Activated T-helper 1 cell treated with anti-CD3 and anti-CD28 coated beads, Interleukin-12 subunit alpha, Interleukin-12 subunit beta, Interleukin-2, Interleukin-4 antibody, amounts not matched to agents 30 ng/mL and 10 ng/mL and 1 ng/mL, durations not matched to agents 14 hours and 24 hours and 36 hours (primary cell): Measurements from ENCODE around the gene HDAC4. TPM values are rescaled to one million over a fixed set of nuclear protein-coding genes. Genes with fewer than 3 reads are reported as not detected.

Source experiments
- DNase-seq: peaks from one replicate; pipeline ENCODE4 v3.0.0; 2021; ENCODE audit warnings: low spot score
- H3K27ac Mint-ChIP-seq: one replicate; pipeline ENCODE4 v1.8.0; 2021; ENCODE audit warnings: mild to moderate bottlenecking, mixed read lengths
- H3K27me3 Mint-ChIP-seq: one replicate; pipeline ENCODE4 v1.8.0; 2022; ENCODE audit warnings: mild to moderate bottlenecking, moderate library complexity, mixed read lengths; ENCODE audit not compliant: insufficient read depth
- H3K36me3 Mint-ChIP-seq: one replicate; pipeline ENCODE4 v1.8.0; 2021; ENCODE audit warnings: low read depth, mixed read lengths
- H3K4me1 Mint-ChIP-seq: one replicate; pipeline ENCODE4 v1.8.0; 2021; ENCODE audit warnings: low read depth, mixed read lengths
- H3K4me3 Mint-ChIP-seq: one replicate; pipeline ENCODE4 v1.8.0; 2021; ENCODE audit warnings: mild to moderate bottlenecking, moderate library complexity, mixed read lengths
- H3K9me3 Mint-ChIP-seq: one replicate; pipeline ENCODE4 v1.8.0; 2021; ENCODE audit warnings: mixed read lengths
- intact Hi-C: fragments of 100-400 bp; cut with micrococcal nuclease; formaldehyde crosslinking; loops from one replicate; pipeline ENCODE4 v1.15.1; 2024
- total RNA-seq: library from RNA; stranded (reverse); gene quantifications from 2 replicates; pipeline ENCODE4 v1.2.3, GENCODE V29; 2022

HDAC4 gene
- total RNA-seq, 1 donor from 2014 or later, result 41.3 TPM

GRCh38 chr2:239267288-239267951, 133.4 kb downstream of the HDAC4 start:
- DNase-seq, result peak; percentile 92
- Mint-ChIP-seq H3K27ac (peak overlapping the region; percentile 89), H3K9me3 (no peaks in the 10 kb centered on the region), H3K4me1 (peaks cover 83% of the 10 kb centered on the region), H3K36me3 (peaks cover 8% of the 10 kb centered on the region), H3K27me3 (peaks cover 7% of the 10 kb centered on the region), H3K4me3 (peak overlapping the region; percentile 84)
- intact Hi-C loops, result loop anchor here (1.0 to 10.0 kb wide), 9 partner anchors 8 to 867 kb away; partner anchors contain the start of genes COPS9 and HDAC4

- H3K27me3 Mint-ChIP-seq, result peaks cover 6% of the 10 kb centered on the region
- peaks cover 9% of the 10 kb centered on the region for H3K36me3 Mint-ChIP-seq
- intact Hi-C loops, result loop anchor here (1.0 to 10.0 kb wide), 9 partner anchors 8 to 868 kb away; partner anchors contain the start of genes COPS9 and HDAC4
- peaks cover 82% of the 10 kb centered on the region for H3K4me1 Mint-ChIP-seq
- H3K9me3 Mint-ChIP-seq, result no peaks in the 10 kb centered on the region
- peak overlapping the region; percentile 89 for H3K27ac Mint-ChIP-seq
- peak overlapping the region; percentile 84 for H3K4me3 Mint-ChIP-seq
- no peak for DNase-seq
Measured at GRCh38 chr2:239266779-239267287, 134.0 kb downstream of the HDAC4 start.

- peaks cover 6% of the 10 kb centered on the region for H3K27me3 Mint-ChIP-seq
Measured at GRCh38 chr2:239266434-239266766, 134.4 kb downstream of the HDAC4 start.

GRCh38 chr2:239265681-239266433, 135.0 kb downstream of the HDAC4 start:
- intact Hi-C loops, result loop anchor here (1.0 to 10.0 kb wide), 10 partner anchors 32 to 869 kb away; partner anchors contain the start of gene COPS9
- H3K36me3 Mint-ChIP-seq, result peaks cover 6% of the 10 kb centered on the region
- H3K4me1 Mint-ChIP-seq, result peaks cover 81% of the 10 kb centered on the region
- DNase-seq, result no peak
- H3K9me3 Mint-ChIP-seq, result no peaks in the 10 kb centered on the region
- H3K27ac Mint-ChIP-seq, result peak overlapping the region; percentile 85
- peak overlapping the region; percentile 84 for H3K4me3 Mint-ChIP-seq
- peaks cover 6% of the 10 kb centered on the region for H3K27me3 Mint-ChIP-seq

More at GRCh38 chr2:239266434-239266766, 134.4 kb downstream of the HDAC4 start:
- intact Hi-C loops, result loop anchor here (5.0 to 10.0 kb wide), 4 partner anchors 232 to 868 kb away; partner anchors contain the start of gene COPS9
- peaks cover 77% of the 10 kb centered on the region for H3K4me1 Mint-ChIP-seq
- H3K27ac Mint-ChIP-seq, result no peak overlapping the region
- no peak for DNase-seq
- no peaks in the 10 kb centered on the region for H3K9me3 Mint-ChIP-seq
- peak overlapping the region; percentile 84 for H3K4me3 Mint-ChIP-seq
- peaks cover 5% of the 10 kb centered on the region for H3K36me3 Mint-ChIP-seq

- Mint-ChIP-seq H3K27me3 (peaks cover 3% of the 10 kb centered on the region), H3K4me1 (peaks cover 82% of the 10 kb centered on the region), H3K9me3 (no peaks in the 10 kb centered on the region), H3K36me3 (peaks cover 6% of the 10 kb centered on the region), H3K27ac (peak overlapping the region; percentile 85), H3K4me3 (peak overlapping the region; percentile 68)
- DNase-seq, result peak; percentile 74
- intact Hi-C loops, result loop anchor here (1.0 to 10.0 kb wide), 10 partner anchors 33 to 870 kb away; partner anchors contain the start of gene COPS9
Measured at GRCh38 chr2:239264838-239265651, 135.8 kb downstream of the HDAC4 start.

- peaks cover 9% of the 10 kb centered on the region for H3K36me3 Mint-ChIP-seq
- H3K27me3 Mint-ChIP-seq, result peaks cover 3% of the 10 kb centered on the region
- DNase-seq, result no peak
- intact Hi-C loops, result loop anchor here (2.0 to 10.0 kb wide), 5 partner anchors 62 to 870 kb away; partner anchors contain the start of gene COPS9
- H3K27ac Mint-ChIP-seq, result peak overlapping the region; percentile 61
- H3K9me3 Mint-ChIP-seq, result no peaks in the 10 kb centered on the region
- peak overlapping the region; percentile 57 for H3K4me3 Mint-ChIP-seq
- H3K4me1 Mint-ChIP-seq, result peaks cover 82% of the 10 kb centered on the region
Measured at GRCh38 chr2:239264492-239264837, 136.4 kb downstream of the HDAC4 start.

- Mint-ChIP-seq H3K27ac (peak overlapping the region; percentile 61), H3K4me1 (peaks cover 82% of the 10 kb centered on the region), H3K9me3 (no peaks in the 10 kb centered on the region), H3K4me3 (peak overlapping the region; percentile 57), H3K36me3 (peaks cover 9% of the 10 kb centered on the region), H3K27me3 (no peaks in the 10 kb centered on the region)
- intact Hi-C loops, result loop anchor here (2.0 to 10.0 kb wide), 5 partner anchors 63 to 871 kb away; partner anchors contain the start of gene COPS9
- DNase-seq, result no peak
Measured at GRCh38 chr2:239263669-239264491, 136.9 kb downstream of the HDAC4 start.

GRCh38 chr2:239263231-239263630, 137.6 kb downstream of the HDAC4 start:
- intact Hi-C loops, result loop anchor here (10.0 kb wide), 3 partner anchors 228 to 872 kb away; partner anchors contain the start of gene COPS9
- H3K27me3 Mint-ChIP-seq, result no peaks in the 10 kb centered on the region
- no peak for DNase-seq
- peaks cover 82% of the 10 kb centered on the region for H3K4me1 Mint-ChIP-seq
- no peak overlapping the region for H3K4me3 Mint-ChIP-seq
- no peak overlapping the region for H3K27ac Mint-ChIP-seq
- peaks cover 13% of the 10 kb centered on the region for H3K36me3 Mint-ChIP-seq
- H3K9me3 Mint-ChIP-seq, result no peaks in the 10 kb centered on the region

GRCh38 chr2:239262484-239263230, 138.2 kb downstream of the HDAC4 start:
- no peak overlapping the region for H3K4me3 Mint-ChIP-seq
- no peak for DNase-seq
- peaks cover 82% of the 10 kb centered on the region for H3K4me1 Mint-ChIP-seq
- no peak overlapping the region for H3K27ac Mint-ChIP-seq
- H3K27me3 Mint-ChIP-seq, result no peaks in the 10 kb centered on the region
- peaks cover 14% of the 10 kb centered on the region for H3K36me3 Mint-ChIP-seq
- intact Hi-C loops, result loop anchor here (10.0 kb wide), 3 partner anchors 228 to 872 kb away; partner anchors contain the start of gene COPS9
- H3K9me3 Mint-ChIP-seq, result peaks cover 4% of the 10 kb centered on the region

- Mint-ChIP-seq H3K9me3 (peaks cover 9% of the 10 kb centered on the region), H3K4me3 (no peak overlapping the region), H3K4me1 (peaks cover 82% of the 10 kb centered on the region), H3K27ac (no peak overlapping the region), H3K27me3 (no peaks in the 10 kb centered on the region), H3K36me3 (peaks cover 17% of the 10 kb centered on the region)
- no peak for DNase-seq
- intact Hi-C loops, result loop anchor here (10.0 kb wide), 3 partner anchors 227 to 873 kb away; partner anchors contain the start of gene COPS9
Measured at GRCh38 chr2:239261796-239262483, 138.9 kb downstream of the HDAC4 start.
